HCT116 (cell line): ENCODE measurements around the gene BABAM2.
"Not testable (repeated sequence)": the region's sequence is repeated elsewhere in the genome, so short reads cannot be mapped to it uniquely, and the experiment has no call there.

Experiments used
- CTCF ChIP-seq, 3 experiments: fragments of 200-600 bp in 1 of 3; sonication (generic) in 1 of 3; IDR thresholded peaks in 2 of 3; conservative IDR thresholded peaks in 1 of 3; 2 replicates each; pipeline ENCODE4 v1.5.1; 2012 to 2017; ENCODE audit warnings: low read depth in 2 of 3, low read length in 2 of 3, antibody characterized with exemption in 1 of 3, borderline replicate concordance in 1 of 3, control low read depth in 1 of 3, mild to moderate bottlenecking in 1 of 3, mixed read lengths in 1 of 3, mixed run types in 1 of 3, moderate library complexity in 1 of 3; ENCODE audit not compliant: insufficient read depth in 1 of 3
- MAX ChIP-seq: IDR thresholded peaks from 2 replicates; pipeline ENCODE4 v1.6.1; 2012

- TF ChIP-seq CTCF (IDR thresholded peaks at IDR 0.05 in 2 of 3, conservative IDR thresholded peaks at IDR 0.05 in 1 of 3; ENCODE audit: borderline replicate concordance in 1 of 3, insufficient read depth in 1 of 3, low read depth in 2 of 3, low read length in 2 of 3); MAX: not testable (repeated sequence)
These were observed 368.7 kb downstream of the BABAM2 start for GRCh38 chr2:28259226-28259625.
